Effector CD8-positive, alpha-beta T cell (primary cell): Measurements from ENCODE around the gene PPP1R37.
"Not testable (repeated sequence)": the region's sequence is repeated elsewhere in the genome, so short reads cannot be mapped to it uniquely, and the experiment has no call there.

Source experiments
- DNase-seq: peaks from one replicate; lab custom pipeline; 2025; lab: John Stamatoyannopoulos, UW

Gene PPP1R37

DNA sequence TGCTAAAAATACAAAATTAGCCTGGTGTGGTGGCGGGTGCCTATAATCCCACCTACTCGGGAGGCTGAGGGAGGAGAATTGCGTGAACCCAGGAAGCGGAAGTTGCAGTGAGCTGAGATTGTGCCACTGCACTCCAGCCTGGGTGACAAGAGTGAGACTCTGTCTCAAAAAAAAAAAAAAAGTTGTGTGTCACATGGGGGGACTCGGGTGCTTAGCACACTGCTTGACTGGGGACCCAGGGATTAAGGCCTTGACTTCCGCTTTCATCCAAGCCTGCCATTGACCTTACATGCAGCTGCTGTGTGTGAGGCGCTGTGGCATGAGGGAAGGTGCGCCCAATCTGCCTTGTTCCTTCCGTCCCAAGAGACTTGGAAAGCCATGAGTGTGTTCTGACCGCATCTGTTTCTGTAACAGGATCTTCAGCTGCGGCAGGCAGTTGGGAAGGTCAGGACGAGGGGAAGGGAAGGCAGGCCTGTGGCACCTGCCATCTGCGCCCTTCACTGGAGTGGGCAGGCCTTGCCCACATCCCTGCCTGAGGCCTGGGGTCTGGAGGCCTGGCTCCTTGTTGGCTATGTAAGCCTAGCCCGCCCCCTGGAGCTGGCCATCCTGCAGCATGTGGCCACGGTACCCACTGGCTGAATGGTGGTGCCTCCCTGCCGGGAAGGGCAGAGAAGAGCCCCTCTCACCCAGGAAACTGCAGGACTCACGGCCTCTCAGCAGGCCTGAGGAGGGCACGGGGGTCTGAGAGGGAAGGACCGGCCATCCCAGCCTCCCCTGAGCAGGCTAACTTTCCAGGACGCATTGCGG lies 23.0 kb downstream of the PPP1R37 start:
- no peak for DNase-seq

DNA sequence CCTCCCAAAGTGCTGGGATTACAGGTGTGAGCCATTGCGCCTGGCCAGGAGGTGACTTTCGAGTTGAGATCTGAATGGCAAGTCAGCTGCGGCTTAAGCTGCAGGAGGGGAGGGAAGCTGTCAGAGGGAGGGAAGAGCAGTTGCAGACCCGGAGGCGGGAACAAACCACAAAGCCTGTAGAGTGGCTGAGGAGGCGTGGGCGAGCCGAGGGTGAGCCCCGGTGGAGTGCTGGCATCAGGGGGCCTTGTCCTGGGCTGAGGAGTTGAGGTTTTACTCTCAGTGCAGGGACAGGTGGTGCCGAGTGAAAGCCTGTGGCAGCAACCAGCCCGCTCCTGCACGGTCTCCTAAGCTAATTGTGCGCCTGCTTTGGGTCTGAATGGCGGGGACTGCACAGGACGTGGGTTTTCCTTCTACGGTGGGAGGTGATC lies 24.2 kb downstream of the PPP1R37 start:
- DNase-seq: peak; percentile 17

DNA sequence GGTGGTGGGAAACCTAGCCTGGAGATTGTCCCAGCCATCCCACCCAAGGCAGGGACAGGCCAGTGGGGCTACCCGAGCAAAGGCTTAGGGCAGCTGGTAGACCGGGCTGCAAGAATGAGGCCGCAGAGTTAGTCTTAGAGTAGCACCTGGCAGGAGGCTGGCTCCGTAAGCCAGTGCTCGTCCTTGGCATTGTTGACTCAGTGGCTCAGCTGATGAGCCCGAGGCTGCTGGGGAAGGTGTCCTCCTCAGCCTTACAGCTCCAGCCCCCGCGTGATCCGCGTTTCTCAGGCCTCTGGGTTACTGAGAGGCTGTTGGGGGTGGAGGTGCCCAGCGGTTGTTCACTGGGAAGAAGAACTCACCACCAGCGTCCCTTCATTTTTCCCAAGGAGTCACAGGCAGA lies 24.7 kb downstream of the PPP1R37 start:
- no peak for DNase-seq

DNA sequence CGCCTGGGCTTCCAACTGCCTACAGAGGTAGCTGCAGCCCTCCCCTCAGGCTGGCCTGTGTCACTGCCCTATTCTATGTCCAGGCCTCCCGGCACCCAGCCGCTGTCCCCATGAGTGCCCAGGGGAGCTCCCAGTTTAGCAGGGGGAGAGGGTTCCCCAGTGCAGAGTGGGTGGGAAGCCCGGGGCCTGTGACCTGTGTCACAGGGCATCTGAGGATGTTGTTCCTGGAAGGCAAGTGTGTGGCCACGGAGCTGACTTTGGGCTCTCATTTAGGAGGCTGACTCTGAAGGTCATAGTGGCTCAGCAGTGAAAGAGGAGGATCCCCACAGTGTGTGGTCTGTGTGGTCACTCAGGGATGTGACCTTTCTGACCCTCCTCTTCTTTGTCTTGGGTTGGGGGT lies 25.1 kb downstream of the PPP1R37 start:
- DNase-seq: no peak

DNA sequence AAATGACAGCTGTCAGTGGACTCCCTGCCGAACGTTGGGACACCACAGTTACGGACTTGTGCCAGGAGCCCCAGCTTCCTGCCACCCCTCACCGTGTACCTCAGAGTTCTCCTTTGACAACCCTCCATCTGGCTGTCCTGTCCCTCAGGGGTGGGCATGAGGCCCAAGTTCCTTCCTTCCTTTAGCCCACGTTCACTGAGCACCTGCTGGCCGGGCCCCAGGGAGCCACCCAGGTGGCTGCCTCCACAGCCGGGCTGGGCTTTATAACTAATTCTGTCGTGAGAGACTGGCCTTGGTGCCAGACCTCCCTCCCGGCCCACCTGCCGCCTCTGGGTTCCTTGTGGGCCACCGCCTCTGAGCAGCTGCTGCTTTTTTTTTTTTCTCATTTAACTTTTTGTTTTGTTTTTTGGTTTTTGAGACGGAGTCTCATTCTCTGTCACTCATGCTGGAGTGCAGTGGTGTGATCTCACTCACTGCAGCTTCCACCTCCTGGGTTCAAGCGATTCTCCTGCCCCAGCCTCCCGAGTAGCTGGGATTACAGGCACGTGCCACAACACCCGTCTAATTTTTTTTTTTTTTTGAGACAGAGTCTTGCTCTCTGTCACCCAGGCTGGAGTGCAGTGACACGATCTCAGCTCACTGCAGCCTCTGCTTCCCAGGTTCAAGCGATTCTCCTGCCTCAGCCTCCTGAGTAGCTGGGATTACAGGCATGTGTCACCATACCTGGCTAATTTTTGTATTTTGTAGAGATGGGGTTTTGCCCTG lies 25.8 kb downstream of the PPP1R37 start:
- DNase-seq: not testable (repeated sequence)

DNA sequence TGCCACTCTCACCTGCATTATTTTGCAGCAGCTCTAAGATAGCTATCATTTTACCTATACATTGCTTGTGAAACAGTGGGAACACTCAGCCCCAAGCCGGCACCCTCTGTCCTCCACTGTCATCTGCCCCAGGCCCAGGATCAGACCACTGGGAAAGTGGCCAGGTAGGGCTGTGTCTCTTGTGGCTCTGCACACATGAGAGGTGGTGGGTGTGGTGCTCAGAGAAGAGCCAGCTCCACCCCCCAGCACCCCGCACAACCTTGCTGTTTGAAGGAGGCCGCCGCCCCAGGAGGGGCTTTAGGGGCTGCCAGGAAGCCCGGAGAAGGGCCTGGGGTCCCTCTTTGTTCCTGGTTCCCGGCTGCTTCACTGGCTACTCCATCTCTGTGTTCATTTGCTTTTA lies 26.6 kb downstream of the PPP1R37 start:
- DNase-seq: no peak

GRCh38 chr19:45121827-45122345 lies 28.9 kb downstream of the PPP1R37 start:
- no peak for DNase-seq

DNA sequence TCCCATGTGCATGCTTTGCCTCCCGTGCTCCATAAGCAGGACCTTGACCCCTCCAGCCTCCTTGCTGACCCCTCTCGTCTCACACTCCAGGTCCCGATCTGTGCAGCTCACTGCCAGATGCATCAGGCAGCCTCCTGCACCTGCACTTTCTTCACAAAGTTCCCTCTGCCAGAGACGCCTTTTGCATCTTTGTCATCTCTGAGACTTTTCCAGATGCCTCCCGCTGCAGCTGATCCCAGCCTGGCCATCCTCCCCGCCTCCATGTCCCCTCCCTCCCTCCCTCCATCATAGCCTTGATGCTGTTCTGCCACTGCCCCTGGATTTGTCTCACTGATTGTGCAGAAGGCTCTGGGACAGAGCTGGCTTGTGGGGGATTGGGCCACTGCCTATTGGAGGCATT lies 29.9 kb downstream of the PPP1R37 start:
- no peak for DNase-seq

DNA sequence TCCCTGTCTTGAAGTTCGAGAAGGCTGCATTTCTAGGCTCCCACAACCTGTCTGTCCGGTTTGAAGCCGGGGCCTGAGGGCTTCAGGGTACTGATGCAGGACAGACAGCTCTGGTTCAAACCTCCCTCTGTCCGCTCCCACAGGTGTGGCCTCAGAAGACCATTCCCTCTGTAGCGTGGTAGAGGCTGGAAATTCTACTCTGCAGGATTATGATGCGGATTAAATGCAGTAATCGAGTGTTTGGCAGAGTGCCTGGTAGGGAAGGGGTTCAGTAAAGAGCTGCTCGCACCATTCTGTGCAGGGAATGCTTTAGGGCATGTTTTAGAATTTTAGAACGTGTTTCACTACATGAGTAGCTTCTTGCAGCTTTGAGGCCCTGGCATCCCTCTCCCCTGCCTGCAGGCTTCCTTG lies 30.5 kb downstream of the PPP1R37 start:
- no peak for DNase-seq

DNA sequence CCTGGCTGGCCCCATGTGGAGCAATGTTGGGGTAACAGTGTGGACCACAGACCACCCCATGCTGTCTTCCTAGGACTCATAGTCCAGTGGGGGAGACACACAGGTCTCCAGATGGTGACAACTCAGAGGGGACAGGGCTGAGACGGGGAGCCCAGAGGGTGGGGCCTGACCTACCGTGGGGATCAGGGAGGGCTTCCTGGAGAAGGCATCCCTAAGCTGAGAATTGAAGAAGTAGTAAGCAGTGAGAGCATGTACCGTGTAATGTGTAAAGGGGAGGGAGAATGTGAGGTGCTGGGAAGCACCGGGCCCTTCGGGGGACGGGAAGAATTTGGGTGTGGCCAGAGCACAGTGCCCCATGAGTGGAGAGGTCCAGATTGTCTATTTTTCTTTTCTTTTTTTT lies 31.0 kb downstream of the PPP1R37 start:
- no peak for DNase-seq

DNA sequence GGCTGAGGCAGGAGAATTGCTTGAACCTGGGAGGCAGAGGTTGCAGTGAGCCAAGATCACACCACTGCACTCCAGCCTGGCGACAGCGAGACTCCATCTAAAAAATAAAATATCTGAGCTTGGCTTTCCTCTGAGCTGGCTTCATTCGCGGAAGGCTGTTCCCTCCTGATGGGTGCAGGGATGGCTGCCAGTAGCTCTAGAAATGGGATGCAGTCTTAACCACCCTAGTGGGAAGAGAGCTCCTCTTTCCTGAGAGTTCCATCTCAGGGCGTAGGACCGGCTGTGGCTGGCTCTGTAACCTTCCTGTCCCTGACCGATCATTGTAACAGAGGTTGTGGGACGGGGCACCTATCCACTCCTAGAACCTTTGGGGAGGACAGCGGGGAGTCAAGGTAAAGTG lies 32.4 kb downstream of the PPP1R37 start:
- DNase-seq: no peak

GRCh38 chr19:45125975-45126493 lies 33.1 kb downstream of the PPP1R37 start:
- peak; percentile 45 for DNase-seq

DNA sequence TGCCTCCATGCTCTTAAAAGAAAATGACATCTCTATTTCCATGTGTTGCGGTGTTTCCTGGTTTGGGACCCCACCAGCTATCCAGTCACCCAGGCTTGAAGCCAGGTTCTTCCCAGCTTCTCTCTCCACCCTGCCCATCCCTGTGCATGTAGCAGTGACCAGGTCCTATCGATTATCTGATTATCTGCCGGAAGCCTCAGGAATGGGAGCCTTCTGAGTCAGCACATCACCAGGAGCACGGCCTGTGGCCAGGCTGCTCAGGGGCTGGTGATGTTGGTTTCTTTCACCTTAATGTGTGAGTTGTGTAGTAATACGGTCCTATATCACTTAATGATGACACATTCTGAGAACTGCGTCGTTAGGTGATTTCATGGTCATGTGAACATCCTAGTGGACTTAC lies 33.7 kb downstream of the PPP1R37 start:
- DNase-seq: no peak

DNA sequence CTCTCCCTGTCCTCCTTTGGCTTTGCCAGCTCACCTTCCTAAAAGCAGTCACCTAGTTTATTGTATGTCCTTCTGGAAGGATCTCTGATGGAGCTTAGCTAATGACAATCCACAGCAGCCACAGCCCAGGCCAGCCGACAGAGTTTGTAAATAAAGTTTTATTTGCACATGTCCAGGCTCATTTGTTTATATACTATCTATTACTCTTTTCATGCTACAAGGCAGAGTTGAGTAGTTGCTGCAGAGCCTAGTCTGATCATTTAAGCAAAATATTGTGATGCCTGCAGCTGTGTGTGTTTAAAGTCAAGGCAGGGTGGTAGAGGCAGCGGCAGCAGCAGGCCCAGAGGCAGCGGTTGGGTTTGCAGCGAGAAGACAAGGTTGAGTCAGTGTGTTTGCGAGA lies 35.2 kb downstream of the PPP1R37 start:
- no peak for DNase-seq

DNA sequence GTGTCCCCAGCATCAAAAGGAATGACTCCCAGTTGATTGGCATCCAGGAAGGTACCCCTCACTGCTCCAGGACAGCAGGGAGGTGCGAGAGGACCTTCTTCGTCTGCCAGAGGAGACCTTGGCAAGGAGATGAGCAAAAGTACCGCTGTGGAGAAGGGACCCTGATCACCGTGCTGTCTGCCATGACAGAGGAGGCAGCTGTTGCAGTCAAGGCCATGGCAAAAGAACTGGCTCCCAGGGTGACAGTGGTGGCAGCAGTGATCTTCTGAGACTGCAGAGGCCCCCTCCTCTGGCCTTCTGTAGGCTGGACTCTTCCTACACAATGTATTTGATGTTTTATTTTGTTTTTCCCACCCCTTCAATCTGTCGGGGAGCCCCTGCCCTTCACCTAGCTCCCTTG lies 35.8 kb downstream of the PPP1R37 start:
- DNase-seq: no peak

GRCh38 chr19:45130236-45130635 lies 37.3 kb downstream of the PPP1R37 start:
- no peak for DNase-seq

DNA sequence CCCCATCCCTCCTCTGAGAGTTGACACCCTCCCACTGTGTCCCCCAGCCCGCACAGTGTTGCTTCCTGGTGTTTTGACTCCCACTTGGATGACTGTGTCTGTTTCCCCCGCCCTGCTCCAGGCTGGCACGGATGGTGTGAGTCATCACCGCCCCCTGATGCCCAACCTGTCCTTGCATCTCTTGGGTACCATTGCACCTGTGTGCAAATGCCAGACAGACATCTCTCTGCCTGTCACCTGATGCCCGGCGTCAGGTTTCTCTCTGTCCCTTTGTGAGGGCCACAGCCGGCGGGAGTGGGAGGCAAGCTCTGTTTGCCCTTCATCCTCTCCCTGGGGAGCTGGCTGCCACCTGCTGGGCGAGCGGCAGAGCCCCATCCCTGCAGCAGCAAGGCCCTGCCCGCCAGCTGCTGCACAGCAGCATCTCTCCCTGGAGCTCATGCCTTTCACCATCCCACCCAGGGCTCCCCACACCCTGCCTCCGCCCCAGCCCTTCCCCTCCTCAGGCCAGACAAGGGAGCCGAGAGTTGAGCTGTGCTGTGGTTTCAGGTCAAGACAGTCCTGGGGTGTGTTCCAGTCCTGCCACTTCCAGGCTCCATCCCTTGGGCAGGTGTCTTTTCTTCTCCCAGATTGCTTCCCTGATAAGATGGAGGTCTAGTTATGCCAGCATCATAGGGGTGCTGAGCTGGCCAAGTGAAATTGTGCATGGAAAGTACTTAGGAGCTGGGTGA lies 38.1 kb downstream of the PPP1R37 start:
- no peak for DNase-seq

DNA sequence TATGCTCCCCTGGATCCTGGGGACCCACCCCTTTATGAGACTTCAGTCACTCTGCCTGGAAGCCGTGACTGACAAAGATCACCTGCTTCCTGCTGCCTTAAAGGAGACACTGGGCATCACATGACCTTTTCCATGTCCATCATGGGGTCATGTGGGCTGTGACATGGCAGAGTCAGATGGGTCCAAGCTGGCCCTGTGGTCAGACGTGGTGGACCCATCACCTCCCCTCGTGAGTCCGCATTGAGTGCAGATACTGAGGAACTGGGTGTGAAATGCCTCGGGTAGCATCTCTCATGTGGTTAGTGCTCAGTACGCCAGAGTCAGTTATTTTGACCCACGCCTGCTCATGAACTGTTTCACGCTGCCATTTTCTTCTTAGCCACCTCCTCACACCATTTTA lies 40.7 kb downstream of the PPP1R37 start:
- DNase-seq: no peak

DNA sequence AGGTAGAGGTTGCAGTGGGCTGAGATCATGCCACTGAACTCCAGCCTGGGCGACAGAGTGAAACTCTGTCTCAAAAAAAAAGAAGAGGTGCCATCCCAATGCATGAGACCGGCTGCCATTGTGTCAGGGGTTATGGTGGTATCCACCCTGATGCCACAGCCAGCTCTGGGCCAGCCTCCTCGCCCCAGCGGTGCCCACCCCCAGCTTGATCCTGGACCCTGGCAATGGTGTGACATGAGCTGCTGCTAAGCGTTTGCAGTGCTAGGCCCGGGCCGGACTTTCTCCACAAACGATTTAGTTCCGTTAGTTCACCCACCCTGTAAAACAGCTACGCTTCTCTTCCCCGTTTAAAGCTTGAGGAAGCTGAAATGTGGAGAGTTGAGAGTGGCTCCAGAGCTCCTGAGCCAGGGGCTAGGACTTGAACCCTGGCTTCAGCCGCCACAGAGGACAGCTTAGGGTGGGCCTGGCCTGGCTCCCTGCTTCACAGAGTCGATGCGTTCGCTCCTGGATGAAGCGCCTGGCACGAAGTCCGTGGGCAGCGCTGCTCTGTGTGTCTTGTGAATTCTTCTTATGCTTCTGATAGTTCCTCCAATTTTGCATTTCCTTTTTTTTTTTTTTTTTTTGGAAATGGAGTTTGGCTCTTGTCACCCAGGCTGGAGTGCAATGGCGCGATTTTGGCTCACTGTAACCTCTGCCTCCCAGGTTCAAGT lies 42.4 kb downstream of the PPP1R37 start:
- no peak for DNase-seq

- DNase-seq: no peak
These were observed 43.7 kb downstream of the PPP1R37 start for GRCh38 chr19:45136507-45137178.

DNA sequence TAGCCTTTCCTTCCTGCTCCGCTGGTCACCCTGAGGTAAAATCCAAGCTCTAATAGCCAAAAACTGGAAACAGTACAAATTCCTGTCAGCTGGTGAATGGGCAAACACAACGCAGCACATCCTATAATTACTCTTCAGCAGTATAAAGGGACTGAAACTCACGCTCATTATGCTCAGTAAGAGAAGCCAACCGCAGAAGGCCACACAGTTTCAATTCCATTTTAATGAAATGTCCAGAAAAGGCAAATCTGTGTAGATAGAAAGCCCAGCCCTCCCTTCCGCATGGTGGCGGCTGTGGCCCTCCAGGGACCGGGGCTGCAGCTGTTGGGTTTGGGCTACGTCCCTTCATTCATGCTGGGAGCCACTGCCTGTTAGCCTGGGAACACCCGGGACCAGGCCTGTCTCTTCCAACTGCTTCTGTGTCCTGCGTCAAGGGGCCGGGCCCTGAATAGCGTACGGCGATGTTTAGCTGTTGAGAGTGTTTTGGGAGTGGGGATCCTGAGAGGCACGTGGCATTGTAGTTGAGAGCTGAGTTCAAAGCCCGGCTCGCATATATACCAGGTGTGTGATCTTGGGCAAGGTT lies 44.3 kb downstream of the PPP1R37 start:
- DNase-seq: no peak
